Astrocyte (in vitro differentiated cells and primary cell): Measurements from ENCODE around the gene CARD11. TPM values are rescaled to one million over a fixed set of nuclear protein-coding genes. Genes with fewer than 3 reads are reported as not detected.

ENCODE experiments used
- DNase-seq: peaks from one replicate; pipeline ENCODE4 v3.0.0-alpha.2; 2010; ENCODE audit warnings: low read depth
- FAIRE-seq: peaks from 2 replicates; lab custom pipeline; 2011; peaks lifted over from hg19 to GRCh38; lab: Jason Lieb, UNC
- H2AFZ ChIP-seq: 2 replicates; pipeline ENCODE4 v1.6.0; 2012; ENCODE audit warnings: low read depth, low read length, inconsistent platforms
- H3K27ac ChIP-seq: 2 replicates; pipeline ENCODE4 v1.5.1; 2011; ENCODE audit warnings: low read depth, low read length, inconsistent platforms
- H3K27me3 ChIP-seq: 2 replicates; pipeline ENCODE4 v1.6.0; 2011; ENCODE audit warnings: low read length, inconsistent platforms; ENCODE audit not compliant: insufficient read depth
- H3K36me3 ChIP-seq: 2 replicates; pipeline ENCODE4 v1.5.1; 2011; ENCODE audit warnings: low read length, inconsistent platforms; ENCODE audit not compliant: insufficient read depth
- H3K4me1 ChIP-seq: 2 replicates; pipeline ENCODE4 v1.5.1; 2011; ENCODE audit warnings: low read length, inconsistent platforms; ENCODE audit not compliant: insufficient read depth
- H3K4me2 ChIP-seq: 2 replicates; pipeline ENCODE4 v1.6.0; 2012; ENCODE audit warnings: low read length, inconsistent platforms
- H3K4me3 ChIP-seq: 2 replicates; pipeline ENCODE4 v1.5.1; 2011; ENCODE audit warnings: low read depth, mild to moderate bottlenecking, low read length, inconsistent platforms; ENCODE audit not compliant: insufficient read depth
- H3K79me2 ChIP-seq: 2 replicates; pipeline ENCODE4 v1.6.0; 2012; ENCODE audit warnings: mild to moderate bottlenecking, low read length, inconsistent platforms; ENCODE audit not compliant: insufficient read depth
- H3K9ac ChIP-seq: 2 replicates; pipeline ENCODE4 v1.6.0; 2012; ENCODE audit warnings: mild to moderate bottlenecking, low read length, inconsistent platforms
- H3K9me3 ChIP-seq: 2 replicates; pipeline ENCODE4 v1.5.1; 2012; ENCODE audit warnings: low read depth, mild to moderate bottlenecking, low read length, inconsistent platforms; ENCODE audit not compliant: insufficient read depth
- H4K20me1 ChIP-seq: 2 replicates; pipeline ENCODE4 v1.6.0; 2012; ENCODE audit warnings: low read length, inconsistent platforms; ENCODE audit not compliant: insufficient read depth
- H3K27ac Mint-ChIP-seq: one replicate; pipeline ENCODE4 v1.8.0; 2021; ENCODE audit warnings: mild to moderate bottlenecking, mixed read lengths; ENCODE audit not compliant: unreplicated experiment
- H3K27me3 Mint-ChIP-seq: one replicate; pipeline ENCODE4 v1.8.0; 2021; ENCODE audit warnings: low read depth, mixed read lengths; ENCODE audit not compliant: unreplicated experiment
- H3K36me3 Mint-ChIP-seq: one replicate; pipeline ENCODE4 v1.8.0; 2021; ENCODE audit warnings: low read depth, mixed read lengths; ENCODE audit not compliant: unreplicated experiment
- H3K4me1 Mint-ChIP-seq: one replicate; pipeline ENCODE4 v1.8.0; 2021; ENCODE audit warnings: low read depth, mixed read lengths; ENCODE audit not compliant: unreplicated experiment
- H3K4me3 Mint-ChIP-seq: one replicate; pipeline ENCODE4 v1.8.0; 2021; ENCODE audit warnings: mild to moderate bottlenecking, moderate library complexity, mixed read lengths; ENCODE audit not compliant: unreplicated experiment
- H3K9me3 Mint-ChIP-seq: one replicate; pipeline ENCODE4 v1.8.0; 2021; ENCODE audit warnings: mild to moderate bottlenecking, mixed read lengths; ENCODE audit not compliant: unreplicated experiment
- EZH2 ChIP-seq: IDR thresholded peaks from 2 replicates; pipeline ENCODE4 v1.6.1; 2012; ENCODE audit warnings: mild to moderate bottlenecking, low read length, inconsistent platforms; ENCODE audit not compliant: insufficient read depth
- total RNA-seq: library from RNA; stranded (reverse); gene quantifications from 2 replicates; pipeline ENCODE4 v1.2.1, GENCODE V29; 2021
- TF ChIP-seq, protein P1 (sequence below): IDR thresholded peaks from 2 replicates; pipeline ENCODE4 v1.5.1; 2011; ENCODE audit warnings: low read depth, mild to moderate bottlenecking, inconsistent platforms, low read length, moderate library complexity; ENCODE audit not compliant: insufficient read depth

The CARD11 gene
- total RNA-seq, 1 donor from 2014 or later, result 9.5 TPM

DNA sequence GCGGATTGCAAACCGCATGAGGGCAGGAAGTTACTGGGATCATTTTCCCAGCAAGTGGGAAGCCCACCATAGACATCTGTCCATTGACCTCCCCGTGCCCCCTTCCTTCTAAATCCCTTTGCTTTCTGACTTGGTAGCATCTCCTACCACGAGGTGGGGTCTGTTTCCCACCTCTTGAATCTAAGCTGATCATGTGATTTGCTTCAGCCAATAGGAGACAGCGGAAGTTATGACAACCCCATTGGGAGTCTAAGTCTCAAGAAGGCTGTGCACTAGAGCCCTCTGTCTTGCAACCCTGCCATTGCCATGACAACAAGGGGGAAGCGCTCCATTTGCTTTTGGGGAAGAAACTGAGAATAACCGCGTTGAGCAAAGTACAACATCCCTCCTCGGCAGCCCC, 39.2 kb upstream of the CARD11 start:
- DNase-seq (no peak), FAIRE-seq (no peak)
- Histone ChIP-seq H3K4me2 (no peak overlapping the region), H3K79me2 (no peaks in the 10 kb centered on the region), H3K4me3 (no peak overlapping the region), H3K9ac (no peak overlapping the region), H4K20me1 (no peaks in the 10 kb centered on the region), H3K27me3 (peaks cover 4% of the 10 kb centered on the region), H2AFZ (no peak overlapping the region), H3K36me3 (no peaks in the 10 kb centered on the region), H3K27ac (no peak overlapping the region), H3K4me1 (peaks cover 4% of the 10 kb centered on the region), H3K9me3 (no peaks in the 10 kb centered on the region)
- no peak overlapping the region for H3K4me3 Mint-ChIP-seq
- TF ChIP-seq, protein P1, sequence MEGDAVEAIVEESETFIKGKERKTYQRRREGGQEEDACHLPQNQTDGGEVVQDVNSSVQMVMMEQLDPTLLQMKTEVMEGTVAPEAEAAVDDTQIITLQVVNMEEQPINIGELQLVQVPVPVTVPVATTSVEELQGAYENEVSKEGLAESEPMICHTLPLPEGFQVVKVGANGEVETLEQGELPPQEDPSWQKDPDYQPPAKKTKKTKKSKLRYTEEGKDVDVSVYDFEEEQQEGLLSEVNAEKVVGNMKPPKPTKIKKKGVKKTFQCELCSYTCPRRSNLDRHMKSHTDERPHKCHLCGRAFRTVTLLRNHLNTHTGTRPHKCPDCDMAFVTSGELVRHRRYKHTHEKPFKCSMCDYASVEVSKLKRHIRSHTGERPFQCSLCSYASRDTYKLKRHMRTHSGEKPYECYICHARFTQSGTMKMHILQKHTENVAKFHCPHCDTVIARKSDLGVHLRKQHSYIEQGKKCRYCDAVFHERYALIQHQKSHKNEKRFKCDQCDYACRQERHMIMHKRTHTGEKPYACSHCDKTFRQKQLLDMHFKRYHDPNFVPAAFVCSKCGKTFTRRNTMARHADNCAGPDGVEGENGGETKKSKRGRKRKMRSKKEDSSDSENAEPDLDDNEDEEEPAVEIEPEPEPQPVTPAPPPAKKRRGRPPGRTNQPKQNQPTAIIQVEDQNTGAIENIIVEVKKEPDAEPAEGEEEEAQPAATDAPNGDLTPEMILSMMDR, result no peak
- TF ChIP-seq EZH2, result no peak
- H3K9me3 Mint-ChIP-seq, result no peaks in the 10 kb centered on the region
- H3K27me3 Mint-ChIP-seq, result peaks cover 14% of the 10 kb centered on the region
- no peaks in the 10 kb centered on the region for H3K36me3 Mint-ChIP-seq
- no peak overlapping the region for H3K27ac Mint-ChIP-seq
- H3K4me1 Mint-ChIP-seq, result peaks cover 4% of the 10 kb centered on the region

DNA sequence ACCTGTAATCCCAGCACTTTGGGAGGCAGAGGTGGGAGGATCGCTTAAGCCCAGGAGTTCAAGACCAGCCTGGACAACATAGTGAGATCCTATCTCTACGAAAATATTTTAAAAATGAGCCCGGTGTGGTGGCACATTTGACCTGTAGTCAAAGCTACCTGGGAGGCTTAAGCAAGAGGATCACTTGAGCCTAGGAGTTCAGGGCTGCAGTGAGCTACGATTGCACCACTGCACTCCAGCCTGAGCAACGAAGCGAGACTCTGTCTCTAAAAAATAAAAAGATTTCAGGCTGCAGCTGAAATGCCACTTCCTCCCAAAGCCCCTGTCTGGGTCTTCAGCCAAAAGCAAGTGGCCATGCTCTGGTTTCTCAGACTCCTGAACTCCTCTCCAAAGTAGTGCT, 38.7 kb upstream of the CARD11 start:
- Mint-ChIP-seq H3K27me3 (peaks cover 16% of the 10 kb centered on the region), H3K36me3 (no peaks in the 10 kb centered on the region), H3K9me3 (no peaks in the 10 kb centered on the region), H3K27ac (no peak overlapping the region), H3K4me3 (no peak overlapping the region), H3K4me1 (peaks cover 1% of the 10 kb centered on the region)
- Histone ChIP-seq H3K9me3 (no peaks in the 10 kb centered on the region), H3K4me2 (no peak overlapping the region), H3K27ac (no peak overlapping the region), H3K9ac (no peak overlapping the region), H4K20me1 (no peaks in the 10 kb centered on the region), H3K79me2 (no peaks in the 10 kb centered on the region), H3K4me3 (no peak overlapping the region), H3K4me1 (peaks cover 2% of the 10 kb centered on the region), H3K36me3 (no peaks in the 10 kb centered on the region), H2AFZ (no peak overlapping the region), H3K27me3 (peaks cover 4% of the 10 kb centered on the region)
- FAIRE-seq, result no peak
- TF ChIP-seq, protein P1, result no peak
- TF ChIP-seq EZH2, result no peak
- DNase-seq, result no peak

DNA sequence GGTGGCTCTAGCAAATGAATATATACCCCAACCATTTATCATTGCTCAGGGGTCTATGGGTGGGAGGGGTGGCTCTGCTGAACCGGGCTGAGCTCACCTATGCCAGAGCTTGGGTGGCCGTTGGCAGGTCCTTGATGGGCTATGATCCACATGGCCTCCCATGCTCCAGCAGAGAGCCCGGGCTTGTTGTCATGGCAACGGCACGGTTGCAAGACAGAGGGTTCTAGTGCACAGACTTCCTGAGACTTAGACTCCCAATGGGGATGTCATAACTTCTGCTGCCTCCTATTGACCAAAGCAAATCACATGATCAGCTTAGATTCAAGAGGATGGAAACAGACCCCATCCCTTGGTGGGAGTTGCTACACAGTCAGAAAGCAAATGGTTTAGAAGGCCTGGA, 36.4 kb upstream of the CARD11 start:
- H3K27ac ChIP-seq, result no peak overlapping the region
- TF ChIP-seq, protein P1, result no peak
- TF ChIP-seq EZH2, result no peak
- no peak for DNase-seq
- Mint-ChIP-seq H3K36me3 (no peaks in the 10 kb centered on the region), H3K27ac (no peak overlapping the region), H3K4me1 (no peaks in the 10 kb centered on the region), H3K9me3 (peaks cover 2% of the 10 kb centered on the region), H3K27me3 (peaks cover 6% of the 10 kb centered on the region), H3K4me3 (no peak overlapping the region)
- H3K4me3 ChIP-seq, result no peak overlapping the region
- H3K36me3 ChIP-seq, result no peaks in the 10 kb centered on the region
- FAIRE-seq, result no peak
- H3K9me3 ChIP-seq, result peaks cover 4% of the 10 kb centered on the region
- H3K9ac ChIP-seq, result no peak overlapping the region
- no peaks in the 10 kb centered on the region for H3K27me3 ChIP-seq
- no peaks in the 10 kb centered on the region for H3K79me2 ChIP-seq
- no peak overlapping the region for H3K4me2 ChIP-seq
- H3K4me1 ChIP-seq, result no peaks in the 10 kb centered on the region
- no peak overlapping the region for H2AFZ ChIP-seq
- no peaks in the 10 kb centered on the region for H4K20me1 ChIP-seq
